Panc1 (cell line): ENCODE results near the gene LAMB1.

Experiments used
- CTCF ChIP-seq: fragments of 450-650 bp; IDR thresholded peaks from 2 replicates; pipeline ENCODE4 v1.5.1; 2017; ENCODE audit warnings: mild to moderate bottlenecking
- POLR2AphosphoS5 ChIP-seq: IDR thresholded peaks from 2 replicates; pipeline ENCODE4 v1.6.1; 2012; ENCODE audit warnings: mild to moderate bottlenecking, low read depth, low read length, moderate library complexity
- REST ChIP-seq, 2 experiments: IDR thresholded peaks; 2 replicates each; pipeline ENCODE4 v1.6.1; 2011 to 2012; ENCODE audit warnings: low read depth in 2 of 2, control low read depth in 1 of 2, low read length in 1 of 2, mild to moderate bottlenecking in 1 of 2, moderate library complexity in 1 of 2; ENCODE audit not compliant: insufficient read depth in 1 of 2

- TF ChIP-seq CTCF (no peak), POLR2AphosphoS5 (no peak), REST (IDR thresholded peaks at IDR 0.05; ENCODE audit: insufficient read depth in 1 of 2, low read depth in 2 of 2, low read length in 1 of 2) (no peak)
These were observed 67.8 kb downstream of the LAMB1 start for GRCh38 chr7:107934991-107935770.
